Left cardiac atrium (tissue), 4 donors: ENCODE measurements around the gene WRAP53. TPM values are rescaled to one million over a fixed set of nuclear protein-coding genes. Genes with fewer than 3 reads are reported as not detected.

Source experiments
- ATAC-seq, 2 donors: fragments of 200-7000 bp; cut with Tn5 transposase; one replicate each; pipeline ENCODE4 v1.9.1; 2020; ENCODE audit warnings: mild to moderate bottlenecking in 2 of 2, moderate library complexity in 2 of 2
- DNase-seq: peaks from one replicate; pipeline ENCODE4 v3.0.0-alpha.2; 2020
- intact Hi-C, 2 donors: fragments of 100-400 bp; cut with DNase I; formaldehyde crosslinking; loops; one replicate each; pipeline versions ENCODE4 v1.14.1 to v1.15.1; 2022 to 2023
- total RNA-seq, 2 donors: library from RNA; stranded (reverse); fragmentation: NEBNext Ultra II Directional; extraction: Animal tissue kit (Norgen Biotek cat#: 25700); gene quantifications; one replicate each; pipeline ENCODE4 v1.2.1, GENCODE V29; 2021
- donor health status: DM: no; HTN: yes; CAD: no.
- donor health status: DM: no; HTN: yes; CAD: no; lungs with severe emphysema.
- donor health status: DM: yes; HTN: yes; CAD: no.
- donor health status: Dilated cardiomyopathy.

WRAP53 gene
- total RNA-seq, 2 donors from 2014 or later: 3.7 to 6.0 TPM

GRCh38 chr17:7674934-7675333 lies 13.3 kb upstream of the WRAP53 start:
- intact Hi-C loops: no loop called here
- ATAC-seq (no peak), DNase-seq (no peak)

DNA sequence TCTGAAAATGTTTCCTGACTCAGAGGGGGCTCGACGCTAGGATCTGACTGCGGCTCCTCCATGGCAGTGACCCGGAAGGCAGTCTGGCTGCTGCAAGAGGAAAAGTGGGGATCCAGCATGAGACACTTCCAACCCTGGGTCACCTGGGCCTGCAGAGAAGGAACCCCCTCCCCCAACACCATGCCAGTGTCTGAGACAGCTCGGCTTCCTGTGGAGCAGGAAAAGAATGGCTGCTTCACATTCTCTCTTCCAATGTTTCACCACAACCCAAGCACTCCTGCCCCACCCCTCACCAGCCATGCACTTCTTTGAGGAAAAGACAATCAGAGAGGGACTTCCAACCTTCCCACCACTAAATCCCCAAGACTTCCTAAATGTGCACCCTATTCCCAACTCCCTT lies 11.7 kb upstream of the WRAP53 start:
- ATAC-seq (no peak), DNase-seq (no peak)
- intact Hi-C loops: no loop called here

- no peak for ATAC-seq
- no peak for DNase-seq
- intact Hi-C loops: no loop called here
These were observed 10.7 kb upstream of the WRAP53 start for GRCh38 chr17:7677388-7678067.

- no peak for DNase-seq
- intact Hi-C loops: loop anchor here in 1 of 2 donors (10.0 kb wide), 1 partner anchor 50 kb away; the partner anchor contains the start of gene SHBG
- no peak for ATAC-seq
These were observed 3.3 kb upstream of the WRAP53 start for GRCh38 chr17:7684851-7685532.

DNA sequence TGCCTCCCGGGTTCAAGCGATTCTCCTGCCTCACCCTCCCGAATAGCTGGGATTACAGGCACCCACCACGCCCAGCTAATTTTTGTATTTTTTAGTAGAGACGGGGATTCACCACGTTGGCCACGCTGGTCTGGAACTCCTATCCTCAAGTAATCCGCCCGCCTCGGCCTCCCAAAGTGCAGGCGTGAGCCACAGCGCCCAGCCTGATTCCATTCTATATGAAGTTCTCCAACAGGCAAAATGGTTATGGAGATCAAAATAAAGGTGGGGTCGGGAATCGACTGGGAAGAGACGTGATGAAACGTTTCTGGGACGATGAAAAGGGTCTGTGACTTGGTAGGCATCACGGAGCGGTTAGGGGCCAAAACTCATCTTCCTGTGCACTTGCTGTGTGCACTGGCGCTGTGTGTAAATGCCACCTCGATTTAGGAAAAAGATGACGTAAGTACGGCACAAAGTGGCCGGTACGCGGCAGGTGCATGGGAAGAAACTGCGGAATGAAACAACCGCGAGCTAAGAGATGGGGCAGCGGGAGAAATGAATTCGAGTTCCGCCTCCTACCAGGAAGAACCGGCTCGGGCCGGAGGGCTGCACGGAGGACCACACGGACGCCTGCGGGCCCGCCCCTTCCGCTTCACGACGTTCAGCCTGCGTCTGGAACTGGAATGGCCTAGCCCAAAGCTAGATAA lies 2.6 kb upstream of the WRAP53 start:
- ATAC-seq (peak; percentile 77 to 79), DNase-seq (peak; percentile 93)
- intact Hi-C loops: loop anchor here (2.0 to 10.0 kb wide), 2 partner anchors 51 to 57 kb away; partner anchors contain the start of gene SHBG (in 1 of the 2)

DNA sequence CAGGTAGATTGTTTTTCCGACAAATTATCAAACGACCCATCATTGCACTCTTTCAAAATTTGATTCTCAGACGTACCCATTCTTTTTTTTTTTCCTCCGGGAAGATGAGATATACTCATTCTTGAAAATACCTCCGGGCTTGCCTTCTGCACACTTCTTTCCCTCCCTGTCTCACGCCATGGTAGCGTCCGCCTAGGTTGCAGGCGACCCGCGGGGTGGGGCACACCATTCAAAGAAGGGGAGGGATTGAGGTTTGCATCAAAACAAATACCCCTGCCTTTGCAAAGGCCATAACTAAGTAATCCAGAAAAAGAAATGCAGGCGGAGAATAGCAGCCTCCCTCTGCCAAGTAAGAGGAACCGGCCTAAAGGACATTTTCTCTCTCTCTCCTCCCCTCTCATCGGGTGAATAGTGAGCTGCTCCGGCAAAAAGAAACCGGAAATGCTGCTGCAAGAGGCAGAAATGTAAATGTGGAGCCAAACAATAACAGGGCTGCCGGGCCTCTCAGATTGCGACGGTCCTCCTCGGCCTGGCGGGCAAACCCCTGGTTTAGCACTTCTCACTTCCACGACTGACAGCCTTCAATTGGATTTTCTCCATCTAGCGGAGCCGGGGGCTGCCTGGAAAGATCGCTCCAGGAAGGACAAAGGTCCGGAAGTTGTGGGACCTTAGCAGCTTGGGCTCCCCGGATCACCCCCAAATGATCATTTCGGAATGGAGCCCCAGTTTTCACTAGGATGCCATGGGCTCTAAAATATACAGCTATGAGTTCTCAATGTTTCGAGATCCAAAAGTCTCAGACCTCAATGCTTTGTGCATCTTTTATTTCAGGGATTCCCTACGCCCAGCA lies 1.8 kb upstream of the WRAP53 start:
- ATAC-seq: peak; percentile 62 to 66
- intact Hi-C loops: loop anchor here (2.0 to 10.0 kb wide), 2 partner anchors 52 to 58 kb away; partner anchors contain the start of gene SHBG (in 1 of the 2)
- DNase-seq: peak; percentile 80

GRCh38 chr17:7687072-7687907 lies 987 bp upstream of the WRAP53 start, which contains the start of gene TP53:
Gene TP53, minus strand, starts transcription at chr17:7687490. Its CDS starts 10,896 bp downstream, at chr17:7676594.
- intact Hi-C loops: loop anchor here (2.0 to 10.0 kb wide), 2 partner anchors 52 to 58 kb away; partner anchors contain the start of gene SHBG (in 1 of the 2)
- DNase-seq (peak; percentile 88), ATAC-seq (peak; percentile 75 to 84)

DNA sequence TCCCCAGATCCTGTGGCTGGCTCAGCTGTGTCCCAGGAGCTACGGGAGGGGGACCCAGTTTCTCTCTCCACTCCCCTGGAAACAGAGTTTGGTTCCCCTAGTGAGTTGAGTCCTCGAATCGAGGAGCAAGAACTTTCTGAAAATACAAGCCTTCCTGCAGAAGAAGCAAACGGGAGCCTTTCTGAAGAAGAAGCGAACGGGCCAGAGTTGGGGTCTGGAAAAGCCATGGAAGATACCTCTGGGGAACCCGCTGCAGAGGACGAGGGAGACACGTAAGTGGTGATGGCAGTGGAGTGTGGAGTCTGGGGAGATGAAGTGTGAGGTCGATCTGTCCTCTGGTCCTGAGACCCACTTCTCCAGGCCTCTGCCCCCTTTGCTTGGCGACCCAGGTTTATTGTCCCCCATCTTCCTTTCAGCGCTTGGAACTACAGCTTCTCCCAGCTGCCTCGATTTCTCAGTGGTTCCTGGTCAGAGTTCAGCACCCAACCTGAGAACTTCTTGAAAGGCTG lies 585 bp downstream of the WRAP53 start:
- DNase-seq (no peak), ATAC-seq (no peak)
- intact Hi-C loops: loop anchor here in 1 of 2 donors (10.0 kb wide), 1 partner anchor 54 kb away; the partner anchor contains the start of gene SHBG

- intact Hi-C loops: no loop called here
These were observed 7.3 kb downstream of the WRAP53 start for GRCh38 chr17:7695586-7695985.

GRCh38 chr17:7697828-7698588 lies 9.7 kb downstream of the WRAP53 start:
- no peak for ATAC-seq
- no peak for DNase-seq
- intact Hi-C loops: no loop called here

More at GRCh38 chr17:7695586-7695985, 7.3 kb downstream of the WRAP53 start:
- DNase-seq (no peak), ATAC-seq (no peak)

DNA sequence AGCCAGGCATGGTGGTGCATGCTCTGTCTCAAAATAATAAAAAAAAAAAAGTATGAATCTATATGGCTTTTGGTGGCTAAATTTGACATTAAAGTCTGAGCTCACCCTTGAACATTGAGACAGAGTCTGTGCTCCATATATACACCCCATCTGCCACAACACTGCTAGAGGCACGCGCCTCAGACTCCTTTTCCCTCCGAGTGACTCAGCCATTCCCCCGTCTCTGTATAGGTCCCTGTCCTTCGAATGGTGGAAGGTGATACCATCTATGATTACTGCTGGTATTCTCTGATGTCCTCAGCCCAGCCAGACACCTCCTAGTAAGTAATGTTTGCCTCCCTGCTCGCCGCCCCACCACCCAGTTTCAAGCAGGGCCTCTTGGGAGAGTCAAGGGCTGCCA lies 12.2 kb downstream of the WRAP53 start:
- ATAC-seq: no peak

DNA sequence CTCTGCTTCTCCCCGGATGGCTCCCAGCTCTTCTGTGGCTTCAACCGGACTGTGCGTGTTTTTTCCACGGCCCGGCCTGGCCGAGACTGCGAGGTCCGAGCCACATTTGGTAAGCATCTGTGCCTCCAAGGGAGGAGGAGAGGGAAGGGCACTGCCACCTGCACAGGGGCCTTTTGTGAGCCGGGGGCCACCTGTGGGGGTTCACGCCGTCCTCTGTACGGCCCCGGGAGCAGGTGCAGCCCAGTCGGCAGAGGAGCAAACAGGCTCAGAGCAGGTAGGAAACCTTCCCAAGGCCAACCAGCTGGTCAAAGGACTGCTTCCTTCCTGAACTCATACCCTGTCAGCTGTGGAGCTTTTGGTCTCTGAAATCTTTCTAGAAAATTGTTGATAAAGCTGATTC lies 13.4 kb downstream of the WRAP53 start:
- no peak for ATAC-seq
- intact Hi-C loops: no loop called here
- DNase-seq: no peak

More for the DNA sequence above, 12.2 kb downstream of the WRAP53 start:
- no peak for DNase-seq
- intact Hi-C loops: no loop called here

DNA sequence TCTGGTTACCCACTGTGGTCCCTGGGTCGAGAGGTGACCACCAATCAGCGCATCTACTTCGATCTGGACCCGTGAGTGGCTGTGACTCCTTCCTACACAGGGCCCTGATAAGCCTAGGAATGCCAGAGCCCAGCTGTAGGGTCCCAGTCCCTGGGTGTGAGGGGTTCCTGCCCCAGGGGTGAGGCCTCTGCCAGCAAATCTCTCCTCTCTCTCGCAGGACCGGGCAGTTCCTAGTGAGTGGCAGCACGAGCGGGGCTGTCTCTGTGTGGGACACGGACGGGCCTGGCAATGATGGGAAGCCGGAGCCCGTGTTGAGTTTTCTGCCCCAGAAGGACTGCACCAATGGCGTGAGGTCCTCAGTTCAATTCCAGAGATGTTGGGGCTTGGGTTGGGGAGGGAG lies 14.5 kb downstream of the WRAP53 start:
- intact Hi-C loops: no loop called here
- no peak for DNase-seq
- no peak for ATAC-seq

GRCh38 chr17:7703584-7704479 lies 15.6 kb downstream of the WRAP53 start:
- ATAC-seq (peak; percentile 58 to 74), DNase-seq (peak; percentile 50)
- intact Hi-C loops: no loop called here

DNA sequence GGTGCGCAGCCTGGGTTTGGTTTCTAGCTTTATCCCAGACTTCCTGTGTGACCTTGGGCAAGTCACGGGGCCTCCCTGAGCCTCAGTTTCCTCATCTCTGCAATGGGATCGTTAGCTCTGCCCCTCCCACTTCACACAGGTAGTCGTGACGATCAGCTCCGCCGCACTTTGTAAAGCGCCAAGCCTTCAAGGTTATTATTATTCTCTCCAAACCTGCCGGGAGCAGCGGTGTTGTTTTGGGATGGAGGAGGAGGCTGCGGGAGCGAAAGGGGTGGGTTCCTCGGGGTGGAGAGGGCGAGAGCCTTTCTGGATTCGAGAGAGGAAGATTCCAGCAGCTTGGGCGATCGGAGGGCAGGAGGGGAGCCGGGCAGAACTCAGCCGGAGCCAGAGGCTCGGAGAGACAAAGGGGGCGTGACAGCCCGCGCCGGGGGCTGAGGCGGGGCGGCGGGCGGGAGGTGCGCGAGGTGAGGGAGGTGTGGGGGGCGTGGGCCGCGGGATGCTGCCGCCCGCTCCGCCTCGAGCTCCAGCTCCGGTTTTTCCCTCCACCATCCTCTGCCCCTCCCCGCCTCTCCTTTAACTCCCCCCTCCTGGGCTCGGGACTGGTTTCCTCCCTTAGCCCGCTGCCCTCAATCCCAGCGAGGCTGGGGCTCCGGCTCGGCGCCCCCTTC lies 16.5 kb downstream of the WRAP53 start, which contains the start of gene EFNB3:
TSS of gene EFNB3 (plus strand) at position 602 of the 668 bp plus-strand sequence. CDS start 397 bp downstream, outside the sequence.
- peak; percentile 75 to 77 for ATAC-seq
- intact Hi-C loops: no loop called here
- no peak for DNase-seq
